ENCODE results near the gene CCDC149. TPM values are rescaled to one million over a fixed set of nuclear protein-coding genes. Genes with fewer than 3 reads are reported as not detected.

CCDC149 gene
- total and polyA plus RNA-seq, 9 of the 15 experiments (the other 6 are each of a cell fraction or from before 2014, with no cell fraction given), result 0.04 to 0.18 TPM; not detected in 7

- DNase-seq (ENCODE audit: extremely low read depth in 1 of 4, low spot score in 3 of 4) (no peak), FAIRE-seq (no peak), ATAC-seq (no peak)
- Histone ChIP-seq H3K9me3 (replicated peaks; ENCODE audit: control insufficient read depth, insufficient read depth, low read depth, low read length) (no peaks in the 10 kb centered on the region), H3K27ac (ENCODE audit: extremely low read depth, low read depth, low read length) (no peak overlapping the region), H2AFZ (ENCODE audit: low read depth, low read length) (no peak overlapping the region), H3K4me3 (no peak overlapping the region), H3K9ac (ENCODE audit: insufficient read depth in 1 of 2, low read depth in 2 of 2, low read length in 2 of 2) (no peak overlapping the region), H3K36me3 (ENCODE audit: control insufficient read depth, insufficient read depth, low read length) (no peaks in the 10 kb centered on the region), H3K27me3 (ENCODE audit: control insufficient read depth in 2 of 2, insufficient read depth in 2 of 2, low read length in 2 of 2) (no peaks in the 10 kb centered on the region; a peak in 1 of 5 replicates), H3K9me1 (ENCODE audit: control insufficient read depth, insufficient read depth, low read length) (no peaks in the 10 kb centered on the region), H4K20me1 (replicated peaks; ENCODE audit: control insufficient read depth, insufficient read depth, low read length) (no peaks in the 10 kb centered on the region), H3K79me2 (ENCODE audit: control insufficient read depth, insufficient read depth, low read length) (no peaks in the 10 kb centered on the region), H3K4me2 (ENCODE audit: insufficient read depth, low read length) (no peak overlapping the region), H3K4me1 (replicated peaks in 1 of 2; ENCODE audit: control insufficient read depth in 2 of 2, insufficient read depth in 2 of 2, low read length in 2 of 2) (no peaks in the 10 kb centered on the region)
- intact Hi-C loops (cut with micrococcal nuclease), result no loop called here
- POLR2A ChIA-PET, result no interaction called here
- in situ Hi-C loops (cut with MboI), result no loop called here
- BruUV-seq (replicated peaks), result no TSS peak
- CTCF ChIA-PET (ENCODE audit: low intra/inter-chr PET ratio), result no interaction called here
- WGBS (ENCODE audit: insufficient coverage, low coverage, missing lambda C conversion rate), result 2% methylated on average over 11 of the region's 11 CpGs
- TF ChIP-seq STAT5A (IDR thresholded peaks at IDR 0.05; ENCODE audit: borderline replicate concordance, low read length) (no peak), ZNF707 (CRISPR knock-in tag; conservative IDR thresholded peaks at IDR 0.05) (no peak), ZFP91 (CRISPR knock-in tag; IDR thresholded peaks at IDR 0.05) (no peak), ESRRB (CRISPR knock-in tag; IDR thresholded peaks at IDR 0.05; ENCODE audit: borderline replicate concordance) (no peak), STAG1 (CRISPR knock-in tag; IDR thresholded peaks at IDR 0.05; ENCODE audit: borderline replicate concordance) (no peak), GTF2F1 (IDR thresholded peaks at IDR 0.05; ENCODE audit: low read depth, low read length) (no peak), CBX1 (IDR thresholded peaks at IDR 0.05; ENCODE audit: low read depth) (no peak), TGIF2 (CRISPR knock-in tag; IDR thresholded peaks at IDR 0.05) (no peak), PHB (CRISPR knock-in tag; IDR thresholded peaks at IDR 0.05) (no peak), ZNF212 (CRISPR knock-in tag; IDR thresholded peaks at IDR 0.05) (no peak)
- TF ChIP-seq, protein P1, sequence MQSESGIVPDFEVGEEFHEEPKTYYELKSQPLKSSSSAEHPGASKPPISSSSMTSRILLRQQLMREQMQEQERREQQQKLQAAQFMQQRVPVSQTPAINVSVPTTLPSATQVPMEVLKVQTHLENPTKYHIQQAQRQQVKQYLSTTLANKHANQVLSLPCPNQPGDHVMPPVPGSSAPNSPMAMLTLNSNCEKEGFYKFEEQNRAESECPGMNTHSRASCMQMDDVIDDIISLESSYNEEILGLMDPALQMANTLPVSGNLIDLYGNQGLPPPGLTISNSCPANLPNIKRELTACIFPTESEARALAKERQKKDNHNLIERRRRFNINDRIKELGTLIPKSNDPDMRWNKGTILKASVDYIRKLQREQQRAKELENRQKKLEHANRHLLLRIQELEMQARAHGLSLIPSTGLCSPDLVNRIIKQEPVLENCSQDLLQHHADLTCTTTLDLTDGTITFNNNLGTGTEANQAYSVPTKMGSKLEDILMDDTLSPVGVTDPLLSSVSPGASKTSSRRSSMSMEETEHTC (IDR thresholded peaks at IDR 0.05), result no peak
- TF ChIP-seq, protein P2, sequence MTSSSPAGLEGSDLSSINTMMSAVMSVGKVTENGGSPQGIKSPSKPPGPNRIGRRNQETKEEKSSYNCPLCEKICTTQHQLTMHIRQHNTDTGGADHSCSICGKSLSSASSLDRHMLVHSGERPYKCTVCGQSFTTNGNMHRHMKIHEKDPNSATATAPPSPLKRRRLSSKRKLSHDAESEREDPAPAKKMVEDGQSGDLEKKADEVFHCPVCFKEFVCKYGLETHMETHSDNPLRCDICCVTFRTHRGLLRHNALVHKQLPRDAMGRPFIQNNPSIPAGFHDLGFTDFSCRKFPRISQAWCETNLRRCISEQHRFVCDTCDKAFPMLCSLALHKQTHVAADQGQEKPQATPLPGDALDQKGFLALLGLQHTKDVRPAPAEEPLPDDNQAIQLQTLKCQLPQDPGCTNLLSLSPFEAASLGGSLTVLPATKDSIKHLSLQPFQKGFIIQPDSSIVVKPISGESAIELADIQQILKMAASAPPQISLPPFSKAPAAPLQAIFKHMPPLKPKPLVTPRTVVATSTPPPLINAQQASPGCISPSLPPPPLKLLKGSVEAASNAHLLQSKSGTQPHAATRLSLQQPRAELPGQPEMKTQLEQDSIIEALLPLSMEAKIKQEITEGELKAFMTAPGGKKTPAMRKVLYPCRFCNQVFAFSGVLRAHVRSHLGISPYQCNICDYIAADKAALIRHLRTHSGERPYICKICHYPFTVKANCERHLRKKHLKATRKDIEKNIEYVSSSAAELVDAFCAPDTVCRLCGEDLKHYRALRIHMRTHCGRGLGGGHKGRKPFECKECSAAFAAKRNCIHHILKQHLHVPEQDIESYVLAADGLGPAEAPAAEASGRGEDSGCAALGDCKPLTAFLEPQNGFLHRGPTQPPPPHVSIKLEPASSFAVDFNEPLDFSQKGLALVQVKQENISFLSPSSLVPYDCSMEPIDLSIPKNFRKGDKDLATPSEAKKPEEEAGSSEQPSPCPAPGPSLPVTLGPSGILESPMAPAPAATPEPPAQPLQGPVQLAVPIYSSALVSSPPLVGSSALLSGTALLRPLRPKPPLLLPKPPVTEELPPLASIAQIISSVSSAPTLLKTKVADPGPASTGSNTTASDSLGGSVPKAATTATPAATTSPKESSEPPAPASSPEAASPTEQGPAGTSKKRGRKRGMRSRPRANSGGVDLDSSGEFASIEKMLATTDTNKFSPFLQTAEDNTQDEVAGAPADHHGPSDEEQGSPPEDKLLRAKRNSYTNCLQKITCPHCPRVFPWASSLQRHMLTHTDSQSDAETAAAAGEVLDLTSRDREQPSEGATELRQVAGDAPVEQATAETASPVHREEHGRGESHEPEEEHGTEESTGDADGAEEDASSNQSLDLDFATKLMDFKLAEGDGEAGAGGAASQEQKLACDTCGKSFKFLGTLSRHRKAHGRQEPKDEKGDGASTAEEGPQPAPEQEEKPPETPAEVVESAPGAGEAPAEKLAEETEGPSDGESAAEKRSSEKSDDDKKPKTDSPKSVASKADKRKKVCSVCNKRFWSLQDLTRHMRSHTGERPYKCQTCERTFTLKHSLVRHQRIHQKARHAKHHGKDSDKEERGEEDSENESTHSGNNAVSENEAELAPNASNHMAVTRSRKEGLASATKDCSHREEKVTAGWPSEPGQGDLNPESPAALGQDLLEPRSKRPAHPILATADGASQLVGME (CRISPR knock-in tag; IDR thresholded peaks at IDR 0.05), result no peak
- TF ChIP-seq, protein P3, sequence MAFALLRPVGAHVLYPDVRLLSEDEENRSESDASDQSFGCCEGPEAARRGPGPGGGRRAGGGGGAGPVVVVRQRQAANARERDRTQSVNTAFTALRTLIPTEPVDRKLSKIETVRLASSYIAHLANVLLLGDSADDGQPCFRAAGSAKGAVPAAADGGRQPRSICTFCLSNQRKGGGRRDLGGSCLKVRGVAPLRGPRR (CRISPR knock-in tag; IDR thresholded peaks at IDR 0.05), result no peak
Measured at GRCh38 chr4:24777536-24778463, 135.0 kb downstream of the CCDC149 start.
